Fibroblast of peridontal ligament (primary cell): Measurements from ENCODE around the gene ARHGAP29.

ENCODE experiments used
- DNase-seq: peaks from one replicate; pipeline ENCODE4 v3.0.0-alpha.2; 2010; ENCODE audit errors: extremely low read depth

Gene ARHGAP29

DNA sequence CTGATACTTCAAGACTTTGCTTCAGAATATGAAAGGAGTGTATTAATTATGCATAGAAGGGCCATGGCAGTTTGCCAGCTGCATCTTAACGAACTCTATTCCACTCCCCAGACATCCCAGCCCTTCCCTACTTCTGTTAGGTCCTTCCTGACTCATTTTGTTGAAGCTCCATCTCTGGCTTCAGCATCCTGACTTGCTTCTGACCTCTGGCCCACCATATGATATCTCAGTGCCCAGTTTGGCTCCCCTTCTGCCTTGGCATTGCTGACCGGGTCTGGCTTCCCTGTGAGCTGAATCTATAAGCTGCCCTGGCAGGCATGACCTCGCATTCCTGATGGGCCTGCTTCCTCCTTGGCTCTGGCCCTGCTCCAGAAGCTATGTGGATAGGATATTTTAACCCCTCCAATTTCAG is 27.6 kb upstream of the ARHGAP29 start:
- DNase-seq = no peak

DNA sequence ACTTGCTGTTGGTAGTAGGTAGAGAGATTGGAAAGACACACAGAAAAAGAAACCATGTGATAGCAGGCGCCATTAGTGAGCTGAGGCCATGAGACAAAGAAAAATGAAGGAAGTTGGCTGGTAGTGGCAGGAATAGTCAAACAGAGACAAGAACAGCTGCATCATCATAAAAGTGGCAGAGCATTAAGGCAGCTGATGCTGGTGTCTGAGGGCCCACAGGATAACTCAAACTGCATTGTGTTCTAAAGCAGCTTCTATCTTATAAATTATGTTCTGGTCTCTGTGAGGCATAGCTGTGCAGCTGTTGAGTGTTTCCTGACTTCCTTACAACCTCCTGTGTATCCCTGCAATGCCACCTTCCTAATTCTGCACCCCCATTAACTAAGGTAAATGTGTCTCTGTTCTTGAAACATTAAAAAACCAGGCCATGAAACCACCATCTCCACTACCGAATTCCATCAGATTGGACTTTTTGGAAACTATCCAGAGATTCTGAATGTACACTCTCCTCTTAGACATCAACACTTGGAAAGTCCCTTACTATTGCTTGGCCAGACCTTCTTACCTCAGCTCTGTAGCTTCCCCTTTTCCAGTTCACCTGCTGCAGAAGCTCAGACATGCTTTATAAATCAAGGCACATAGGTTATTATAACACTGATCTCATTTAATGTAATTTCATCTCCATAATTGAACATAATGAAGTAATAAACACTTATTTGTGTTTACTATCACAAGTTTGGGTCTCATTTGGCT is 23.4 kb upstream of the ARHGAP29 start:
- DNase-seq = no peak

DNA sequence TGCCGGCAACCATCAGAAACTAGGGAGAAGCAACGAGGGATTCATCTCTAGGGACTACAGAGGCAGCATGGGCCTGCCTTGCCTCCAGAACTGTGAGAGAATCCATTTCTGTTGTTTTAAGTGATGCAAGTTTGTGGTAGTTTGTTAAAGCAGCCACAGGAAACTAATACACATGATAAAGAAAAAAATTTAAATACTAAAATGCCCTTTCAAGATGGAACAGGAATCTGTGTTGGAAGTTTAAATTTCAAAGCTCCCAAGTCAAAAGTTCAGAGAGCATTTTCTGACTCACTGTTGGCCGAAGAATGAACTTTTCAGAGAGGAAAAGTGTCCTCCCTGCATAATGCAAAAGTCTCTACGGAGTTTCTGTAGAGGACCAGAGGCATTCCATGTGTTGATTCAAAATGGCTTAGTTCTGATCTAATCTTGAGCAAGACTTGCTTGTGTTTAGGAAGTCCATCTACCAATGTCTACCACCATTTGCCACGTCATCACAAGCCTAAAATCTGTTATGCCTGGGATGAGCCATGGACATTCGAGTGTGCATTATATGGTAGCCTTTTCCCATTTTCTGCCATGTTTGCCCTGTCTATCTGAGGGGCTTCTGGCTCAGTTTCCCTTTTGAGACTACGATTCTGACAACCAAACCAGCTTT is 22.4 kb upstream of the ARHGAP29 start:
- DNase-seq = peak; percentile 59

DNA sequence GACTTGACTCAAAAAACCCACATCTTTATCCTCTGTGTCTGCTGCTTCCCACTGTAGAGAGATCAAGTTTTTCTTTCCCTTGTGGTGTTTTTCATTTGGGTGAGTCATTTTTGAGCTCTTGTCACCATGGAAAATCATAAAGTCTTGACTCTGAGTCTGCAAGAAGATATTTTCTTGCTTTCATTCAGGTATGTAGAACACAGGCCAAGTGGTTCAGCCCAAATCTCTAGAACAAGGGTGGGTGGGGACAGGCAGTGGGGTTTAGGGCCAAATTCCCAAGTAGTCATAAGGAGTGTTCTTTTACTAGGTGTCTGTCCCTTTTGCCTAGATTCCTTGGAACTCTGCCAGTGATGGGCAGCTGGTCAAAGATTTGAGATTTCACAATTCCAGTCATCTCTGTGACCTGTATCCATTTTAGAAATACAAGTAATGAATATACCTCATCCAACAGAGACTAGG is 21.5 kb upstream of the ARHGAP29 start:
- DNase-seq = peak; percentile 91

DNA sequence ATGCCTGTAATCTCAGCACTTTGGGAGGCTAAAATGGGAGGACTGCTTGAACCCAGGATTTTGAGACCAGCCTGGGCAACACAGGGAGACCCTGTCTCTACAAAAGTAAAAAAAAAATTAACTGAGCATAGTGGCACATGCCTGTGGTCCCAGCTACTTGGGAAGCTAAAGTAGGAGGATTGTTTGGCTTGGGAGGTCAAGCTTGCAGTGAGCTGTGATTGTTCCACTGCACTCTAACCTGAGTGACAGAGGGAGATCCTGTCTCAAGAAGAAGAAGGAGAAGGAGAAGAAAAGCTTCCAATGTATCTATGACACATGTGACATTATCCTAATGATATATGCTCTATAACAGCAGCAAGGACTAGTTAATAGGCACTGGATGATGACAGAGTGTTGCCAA is 20.1 kb upstream of the ARHGAP29 start:
- no peak for DNase-seq

DNA sequence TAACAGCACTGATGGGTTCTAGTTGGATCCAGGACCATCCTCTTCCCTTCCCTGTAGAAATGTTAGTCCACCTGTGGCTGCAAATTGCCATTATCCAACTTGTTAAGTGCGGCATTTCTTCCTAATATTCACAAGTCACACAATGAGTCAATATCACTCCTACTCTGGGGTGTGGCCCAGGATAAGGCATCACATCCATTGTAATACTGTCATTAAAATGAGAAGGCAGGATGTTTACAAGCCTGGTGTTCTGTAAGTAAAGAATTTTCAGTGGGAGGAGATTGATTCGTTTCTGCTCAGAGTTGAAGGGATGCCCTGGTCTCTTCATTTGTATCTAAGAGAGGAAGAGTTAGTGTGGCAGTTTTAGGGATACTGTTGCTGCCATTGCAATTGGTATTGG is 18.1 kb upstream of the ARHGAP29 start:
- DNase-seq = no peak

DNA sequence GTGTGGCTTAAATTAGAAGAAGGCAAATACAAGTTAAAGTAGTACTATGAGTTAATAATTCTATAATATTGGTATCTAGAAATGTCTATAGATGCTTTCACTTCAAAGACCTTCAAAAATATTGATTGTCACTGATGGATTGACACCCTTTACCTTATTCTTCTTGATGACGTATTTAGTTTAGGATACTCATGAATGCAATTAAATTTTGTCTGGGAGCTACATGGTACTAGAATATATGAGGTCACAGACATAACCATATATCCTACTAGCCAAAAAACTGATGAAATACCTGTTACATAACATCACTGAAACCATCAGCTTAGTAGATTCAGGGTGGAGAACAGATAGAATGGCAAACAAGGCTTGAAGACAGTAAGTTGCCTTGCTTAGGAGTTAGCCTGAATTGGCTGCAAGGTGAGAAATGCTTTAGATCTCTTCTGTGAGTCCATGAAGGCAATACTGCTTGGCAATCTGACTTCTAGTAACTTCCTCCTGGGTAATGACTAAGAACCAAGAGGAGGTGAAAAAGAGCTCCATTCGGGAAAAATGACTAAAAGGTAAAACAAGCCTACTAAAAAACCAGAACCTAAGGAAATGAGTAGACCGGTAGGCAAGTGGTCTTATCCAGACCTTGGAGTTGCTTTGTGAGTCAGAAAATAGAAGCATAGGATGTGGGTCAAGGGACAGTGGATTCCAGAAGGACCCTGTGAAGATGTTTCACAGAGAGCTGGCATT is 16.9 kb upstream of the ARHGAP29 start:
- peak; percentile 67 for DNase-seq

DNA sequence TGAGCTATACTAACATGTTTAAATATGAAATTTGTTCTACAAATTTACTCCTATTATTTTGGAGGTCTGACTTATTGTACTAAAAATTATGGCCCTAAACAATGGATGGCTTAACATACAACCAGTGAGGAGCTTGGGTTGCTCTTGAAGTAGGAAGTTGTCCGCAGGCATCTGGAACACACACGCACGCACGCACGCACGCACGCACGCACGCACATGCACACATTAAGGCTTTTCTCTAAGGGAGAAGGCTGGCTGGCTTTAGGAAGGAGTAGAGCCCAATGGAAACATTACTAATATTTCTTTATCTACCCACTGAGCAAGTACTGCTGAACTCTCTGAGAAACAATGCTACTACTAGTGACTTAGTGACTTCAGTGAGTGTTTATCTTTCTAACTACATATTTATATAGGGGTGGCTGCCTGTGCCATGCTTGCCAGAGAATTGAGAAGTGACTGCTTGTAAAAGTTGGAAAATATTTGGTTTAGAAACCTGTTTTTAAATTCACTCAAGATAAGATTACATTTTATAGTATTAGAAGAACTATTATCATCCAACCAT is 16.2 kb upstream of the ARHGAP29 start:
- DNase-seq = no peak

DNA sequence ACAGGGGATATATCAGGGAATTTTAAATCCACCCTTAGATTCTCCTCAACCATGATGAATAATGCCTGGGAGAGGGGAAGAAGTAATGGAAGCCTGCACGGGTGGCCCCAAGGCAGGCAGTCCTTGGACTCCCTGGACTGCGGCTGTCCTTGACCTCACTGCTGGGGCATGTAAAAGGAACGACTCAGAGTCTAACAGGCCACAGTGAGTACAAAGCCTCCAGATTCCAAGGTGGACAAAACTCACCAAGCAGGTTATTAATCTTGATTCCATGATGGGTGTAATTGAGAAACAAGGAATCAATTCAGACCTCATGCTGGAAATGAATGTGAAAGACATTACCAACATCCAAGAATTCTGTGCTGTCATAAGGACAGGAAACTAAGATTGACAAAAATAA is 13.0 kb upstream of the ARHGAP29 start:
- DNase-seq = no peak

DNA sequence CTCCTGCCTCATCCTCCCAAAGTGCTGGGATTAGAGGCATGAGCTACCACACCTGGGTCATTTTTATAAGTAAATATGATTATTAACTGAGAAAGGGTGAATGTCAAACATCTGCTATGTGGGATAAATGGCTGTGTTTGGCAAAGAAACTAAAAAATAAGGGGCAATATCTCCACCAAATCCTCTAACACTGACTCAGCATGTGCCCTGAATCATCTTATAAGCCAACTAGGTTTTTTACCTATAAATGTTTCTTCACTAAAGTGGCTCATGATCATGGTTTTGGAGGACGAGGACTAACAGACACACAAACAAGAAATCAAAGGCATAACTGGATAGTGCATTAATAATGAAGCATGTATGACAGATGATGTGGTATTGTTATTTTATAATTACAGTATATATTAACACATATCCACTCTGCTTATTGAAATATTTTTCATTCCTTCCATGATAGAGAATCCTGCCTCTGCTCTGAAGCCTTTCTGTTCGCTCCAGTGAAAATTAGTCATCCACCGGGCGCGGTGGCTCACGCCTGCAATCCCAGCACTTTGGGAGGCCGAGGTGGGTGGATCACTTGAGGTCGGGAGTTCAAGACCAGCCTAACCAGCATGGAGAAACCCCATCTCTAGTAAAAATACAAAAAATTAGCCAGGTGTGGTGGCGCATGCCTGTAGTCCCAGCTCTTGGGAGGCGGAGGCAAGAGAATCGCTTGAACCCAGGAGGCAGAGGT is 11.7 kb upstream of the ARHGAP29 start:
- DNase-seq = no peak

DNA sequence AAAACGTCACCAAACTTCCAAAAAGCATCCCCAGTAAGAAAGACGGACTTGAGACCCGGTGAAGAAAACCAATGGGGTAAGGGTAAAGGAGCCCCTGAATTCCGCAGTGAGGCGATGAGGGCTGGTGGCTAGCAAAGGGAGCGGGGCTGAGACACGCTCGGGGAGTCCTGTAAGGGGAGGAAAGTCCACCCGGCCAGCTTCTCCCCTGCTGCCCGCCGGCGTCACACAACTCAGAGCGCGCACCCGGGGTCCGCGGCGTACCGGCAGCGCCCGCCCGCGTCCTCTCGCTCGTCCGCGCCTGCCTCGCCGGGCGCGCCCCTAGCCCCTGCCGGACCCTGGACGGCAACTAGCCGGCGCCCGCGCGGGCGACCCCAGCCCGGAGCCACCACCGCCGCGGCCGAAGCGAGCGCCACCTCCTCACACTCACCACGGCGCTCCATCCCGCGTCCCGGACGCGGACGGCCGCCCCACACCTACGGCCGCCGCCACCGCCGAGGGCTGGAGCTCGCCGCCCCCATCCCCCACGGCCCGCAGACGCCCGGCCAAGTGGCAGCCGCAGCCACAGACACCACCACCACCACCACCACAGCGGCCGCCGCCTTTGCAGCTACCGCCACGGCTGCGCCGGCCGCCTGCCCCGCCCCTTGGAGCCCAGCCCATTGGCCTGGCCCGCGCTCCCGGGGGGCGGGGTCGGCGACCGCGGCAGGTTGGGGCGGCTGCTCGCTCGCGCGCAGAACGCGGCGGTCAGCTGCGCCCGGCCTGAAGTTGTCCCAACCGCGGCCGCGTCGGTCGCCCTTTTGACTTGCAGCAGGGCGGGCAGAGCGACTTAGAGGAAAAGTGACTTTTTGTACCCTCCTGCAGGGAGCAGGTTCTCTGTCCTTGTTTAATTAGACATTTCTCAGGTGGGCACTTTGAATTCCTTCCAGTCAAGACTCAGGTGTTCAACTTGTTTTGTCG is 10.0 kb upstream of the ARHGAP29 start:
- DNase-seq = peak; percentile 39

DNA sequence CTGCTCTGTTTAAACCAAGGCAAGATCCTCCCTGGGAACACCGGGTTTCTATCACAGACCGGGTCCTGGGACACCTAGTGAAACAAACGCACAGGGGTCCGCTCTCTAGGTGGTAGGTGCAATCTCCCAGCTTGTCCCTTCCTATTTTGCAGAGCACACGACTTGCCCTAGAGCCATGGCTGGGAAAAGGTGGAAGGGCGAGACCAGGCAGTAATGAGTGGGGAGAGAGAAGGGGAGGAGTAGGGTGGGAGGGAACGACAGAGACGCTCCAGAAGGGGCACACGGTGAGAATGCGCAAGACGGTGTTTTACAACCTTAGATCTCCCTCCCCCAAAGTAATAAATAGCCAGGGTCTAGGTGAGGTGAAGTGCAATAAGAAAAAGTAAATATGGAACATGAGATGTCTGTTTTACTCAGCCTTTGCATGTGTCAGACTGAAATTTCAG is 9.3 kb upstream of the ARHGAP29 start:
- DNase-seq = no peak

DNA sequence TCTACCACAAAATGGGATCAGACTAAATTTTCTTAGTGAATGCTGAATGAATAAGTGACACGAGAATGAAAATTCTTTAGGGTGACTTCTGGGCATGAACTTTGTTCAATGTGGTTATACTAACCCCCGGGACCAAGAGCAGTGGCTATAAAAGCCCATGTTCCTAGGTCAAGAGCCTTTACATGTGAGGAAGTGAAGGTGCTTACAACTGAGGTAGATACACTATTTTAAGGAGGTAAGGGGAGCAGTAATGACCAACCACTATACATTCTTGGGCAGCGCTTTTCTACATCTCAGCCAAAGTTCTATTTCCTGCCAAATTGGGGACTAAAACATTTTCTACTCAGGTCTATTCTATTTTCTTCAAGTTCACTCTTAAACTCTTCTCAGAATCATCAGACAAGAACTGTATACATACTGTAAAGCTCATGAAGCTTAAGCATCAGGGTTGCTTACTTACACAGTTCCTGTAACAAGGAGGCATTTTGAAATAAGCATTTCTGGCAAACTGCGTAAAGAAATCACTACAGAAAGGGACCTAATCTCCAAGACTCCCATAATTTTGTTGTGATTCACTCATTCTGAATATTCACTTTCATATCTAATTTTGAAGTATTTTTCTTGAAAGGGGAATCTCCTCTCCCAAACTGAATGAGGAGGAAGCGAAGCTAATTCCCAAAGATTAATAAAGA is 8.5 kb upstream of the ARHGAP29 start:
- peak; percentile 57 for DNase-seq

DNA sequence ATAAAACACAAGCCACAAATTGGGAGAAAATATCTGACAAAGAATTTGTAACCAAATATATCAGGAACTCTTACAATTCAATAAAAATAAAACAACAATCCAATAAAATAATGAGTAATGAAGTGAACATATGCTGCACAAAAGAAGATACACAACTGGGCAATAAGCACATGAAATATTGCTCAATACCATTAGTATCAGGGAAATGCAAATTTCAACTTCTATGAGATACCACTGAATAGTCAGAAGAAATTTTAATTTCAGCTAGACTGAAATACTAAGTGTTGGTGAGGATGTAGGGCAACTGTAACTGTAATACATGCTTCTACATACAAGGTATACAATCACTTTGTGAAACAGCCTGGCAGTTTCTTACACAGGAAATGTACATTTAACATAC is 7.4 kb upstream of the ARHGAP29 start:
- no peak for DNase-seq

DNA sequence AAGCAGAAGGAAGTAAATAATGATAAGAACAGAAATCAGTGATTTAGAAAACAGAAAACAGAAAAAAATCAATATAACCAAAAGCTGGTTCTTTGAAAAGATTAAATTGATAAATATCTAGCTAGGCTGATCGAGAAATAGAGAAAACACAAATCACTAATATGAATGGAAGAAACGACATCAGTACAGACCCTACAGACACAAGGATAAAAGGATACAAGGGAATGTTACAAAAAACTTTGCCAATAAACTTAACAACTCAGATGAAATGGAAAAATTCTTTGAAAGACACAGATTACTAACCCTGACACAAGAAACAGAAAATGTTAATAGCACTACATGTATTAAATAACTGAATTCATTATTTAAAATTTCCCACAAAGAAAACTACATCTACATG is 6.3 kb upstream of the ARHGAP29 start:
- no peak for DNase-seq

DNA sequence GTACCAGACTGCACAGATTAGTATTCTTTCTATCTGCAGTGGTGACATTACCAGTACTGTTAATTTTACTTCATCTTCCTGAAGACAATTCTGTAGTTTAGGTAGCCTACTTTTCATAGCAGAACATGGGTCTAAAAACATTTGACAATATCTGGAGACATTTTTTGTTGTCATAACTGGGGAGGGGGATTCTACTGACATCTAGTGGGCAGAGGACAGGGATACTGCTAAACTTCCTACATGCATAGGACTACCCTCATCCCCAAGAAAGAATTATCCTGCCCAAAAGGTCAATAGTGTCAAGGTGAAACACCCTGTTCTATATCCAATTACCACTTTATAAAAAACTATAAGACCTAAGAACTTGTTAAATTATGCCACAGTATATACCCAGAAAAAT is 3.4 kb upstream of the ARHGAP29 start:
- no peak for DNase-seq

DNA sequence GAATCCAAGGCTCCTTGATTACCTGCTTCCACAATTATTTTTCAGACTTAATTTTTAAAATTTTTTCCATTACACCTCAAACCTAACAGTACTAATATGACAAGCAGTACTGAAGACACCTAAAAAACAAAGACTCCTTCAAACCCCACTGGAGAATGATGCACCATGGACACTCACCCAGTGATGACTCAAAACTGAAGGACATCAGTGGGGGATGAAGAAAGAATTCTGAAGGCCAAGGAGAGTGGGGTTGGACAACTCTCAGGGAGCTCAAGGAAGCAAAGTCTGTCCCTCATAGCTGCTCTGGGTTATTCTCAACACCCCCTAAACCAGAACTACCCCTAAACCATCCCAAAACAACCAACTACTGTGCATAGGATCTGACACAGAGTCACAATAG is 2.4 kb upstream of the ARHGAP29 start:
- DNase-seq = no peak

DNA sequence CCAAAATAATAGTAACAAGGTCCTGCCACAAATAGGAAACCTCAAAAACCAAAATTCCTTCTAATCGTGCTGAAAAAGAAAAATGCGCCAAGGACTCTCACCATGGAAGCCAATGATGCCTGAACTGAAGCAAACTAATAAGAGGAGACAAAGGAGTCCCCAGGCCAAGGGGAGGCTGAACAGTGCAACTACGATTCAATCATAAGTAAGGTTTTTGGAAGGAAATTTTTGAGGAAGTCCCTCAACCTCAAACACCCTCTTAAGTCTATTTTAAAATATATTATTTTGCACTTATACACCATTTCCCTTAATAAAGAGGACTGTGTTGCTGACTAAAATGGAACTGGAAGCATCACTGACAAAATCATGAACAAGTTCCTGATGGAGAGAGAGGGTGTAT is 1.7 kb upstream of the ARHGAP29 start:
- DNase-seq = no peak

DNA sequence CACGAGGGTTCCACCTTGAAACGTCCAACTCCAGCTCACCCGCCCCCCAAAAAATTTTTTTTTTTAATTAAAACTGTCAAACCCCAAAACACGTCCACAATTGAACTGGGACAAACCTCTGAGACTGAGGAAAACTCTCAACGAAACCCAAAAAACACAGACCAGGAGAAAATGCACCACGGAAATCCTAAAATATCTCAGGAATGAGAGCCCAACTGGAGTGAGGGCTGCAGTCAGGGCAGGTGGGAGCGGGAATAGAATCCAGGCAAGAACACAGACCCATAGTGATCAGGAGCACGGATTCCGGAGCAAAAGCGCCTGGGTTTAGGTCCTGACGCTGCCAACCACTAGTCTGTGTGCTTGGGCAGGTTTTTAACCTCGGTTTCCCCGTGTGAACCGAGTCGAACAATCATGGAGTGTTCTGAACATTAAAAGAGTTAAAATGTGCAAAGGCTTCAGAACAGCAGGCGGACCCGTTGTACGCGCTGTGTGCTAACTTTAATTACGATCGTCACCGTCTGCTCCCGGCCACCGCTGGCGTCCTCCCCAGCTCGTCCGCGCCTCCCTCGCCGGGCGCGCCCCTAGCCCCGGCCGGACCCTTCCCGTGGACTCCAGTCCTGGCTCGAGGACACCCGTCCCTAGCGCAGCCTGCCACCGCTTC is 624 bp downstream of the ARHGAP29 start:
- DNase-seq = peak; percentile 61
